ENCODE data around the gene PCGF5.

DNA sequence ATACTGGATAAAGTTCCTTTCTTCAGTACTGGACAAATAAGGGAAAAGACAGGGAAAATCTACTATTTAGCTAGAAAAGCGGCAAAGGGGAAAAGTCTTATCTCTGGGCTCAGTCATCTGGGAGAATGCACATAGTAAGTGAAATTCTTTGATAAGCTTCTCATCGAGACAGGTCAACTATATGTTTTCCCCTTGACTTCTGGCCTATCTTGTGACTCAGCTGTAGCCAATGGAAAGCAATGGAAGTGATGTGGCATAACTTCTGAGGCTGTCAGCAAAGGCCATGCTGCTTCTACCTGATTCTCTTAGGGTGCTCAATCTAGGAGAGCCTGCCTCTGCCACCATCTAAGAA is 91.9 kb downstream of the PCGF5 start:
- TF ChIP-seq, protein P1, sequence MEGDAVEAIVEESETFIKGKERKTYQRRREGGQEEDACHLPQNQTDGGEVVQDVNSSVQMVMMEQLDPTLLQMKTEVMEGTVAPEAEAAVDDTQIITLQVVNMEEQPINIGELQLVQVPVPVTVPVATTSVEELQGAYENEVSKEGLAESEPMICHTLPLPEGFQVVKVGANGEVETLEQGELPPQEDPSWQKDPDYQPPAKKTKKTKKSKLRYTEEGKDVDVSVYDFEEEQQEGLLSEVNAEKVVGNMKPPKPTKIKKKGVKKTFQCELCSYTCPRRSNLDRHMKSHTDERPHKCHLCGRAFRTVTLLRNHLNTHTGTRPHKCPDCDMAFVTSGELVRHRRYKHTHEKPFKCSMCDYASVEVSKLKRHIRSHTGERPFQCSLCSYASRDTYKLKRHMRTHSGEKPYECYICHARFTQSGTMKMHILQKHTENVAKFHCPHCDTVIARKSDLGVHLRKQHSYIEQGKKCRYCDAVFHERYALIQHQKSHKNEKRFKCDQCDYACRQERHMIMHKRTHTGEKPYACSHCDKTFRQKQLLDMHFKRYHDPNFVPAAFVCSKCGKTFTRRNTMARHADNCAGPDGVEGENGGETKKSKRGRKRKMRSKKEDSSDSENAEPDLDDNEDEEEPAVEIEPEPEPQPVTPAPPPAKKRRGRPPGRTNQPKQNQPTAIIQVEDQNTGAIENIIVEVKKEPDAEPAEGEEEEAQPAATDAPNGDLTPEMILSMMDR (IDR thresholded peaks at IDR 0.05), result no peak
- no peak for TF ChIP-seq TCF12 (IDR thresholded peaks at IDR 0.05)
